Suprapubic skin (tissue), 3 donors: Measurements from ENCODE around the gene RPL7L1.
"Not testable (repeated sequence)": the region's sequence is repeated elsewhere in the genome, so short reads cannot be mapped to it uniquely, and the experiment has no call there.

Experiments
- CTCF ChIP-seq, 2 donors: fragments of 200-600 bp in 1 of 2; fragments of 450-650 bp in 1 of 2; sonication (generic) in 1 of 2; IDR thresholded peaks; one replicate each; pipeline ENCODE4 v1.5.1; 2016 to 2019; ENCODE audit warnings: antibody characterized with exemption in 2 of 2, mild to moderate bottlenecking in 1 of 2, moderate library complexity in 1 of 2
- POLR2AphosphoS5 ChIP-seq, 3 donors: sonication (generic); formaldehyde crosslinking; IDR thresholded peaks; one replicate each; pipeline ENCODE4 v1.6.1; 2017; ENCODE audit warnings: antibody characterized with exemption in 3 of 3

DNA sequence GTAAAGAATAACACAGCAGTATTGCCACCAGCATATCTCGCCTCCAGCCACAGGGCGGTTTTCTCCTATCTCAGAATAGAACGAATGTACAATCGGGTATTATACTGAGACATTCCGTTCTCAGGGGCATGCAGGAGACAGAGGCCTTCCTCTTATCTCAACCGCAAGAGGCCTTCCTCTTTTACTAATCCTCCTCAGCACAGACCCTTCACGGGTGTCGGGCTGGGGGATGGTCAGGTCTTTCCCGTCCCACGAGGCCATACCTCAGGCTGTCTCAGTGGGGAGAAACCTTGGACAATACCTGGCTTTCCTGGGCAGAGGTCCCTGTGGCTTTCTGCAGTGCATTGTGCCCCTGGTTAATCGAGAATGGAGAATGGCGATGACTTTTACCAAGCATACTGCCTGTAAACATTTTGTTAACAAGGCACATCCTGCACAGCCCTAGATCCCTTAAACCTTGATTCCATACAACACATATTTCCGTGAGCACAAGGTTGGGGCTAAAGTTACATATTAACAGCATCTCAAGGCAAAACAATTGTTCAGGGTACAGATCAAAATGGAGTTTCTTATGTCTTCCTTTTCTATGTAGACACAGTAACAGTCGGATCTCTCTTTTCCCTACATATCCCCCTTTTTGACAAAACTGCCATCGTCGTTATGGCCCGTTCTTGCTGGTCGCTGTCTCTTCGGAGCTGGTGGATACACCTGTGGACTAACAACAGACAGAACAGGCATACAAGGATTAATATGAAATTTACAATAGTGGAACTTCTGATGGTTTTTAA is 14.8 kb downstream of the RPL7L1 start:
- TF ChIP-seq CTCF, POLR2AphosphoS5 (IDR thresholded peaks at IDR 0.05): not testable (repeated sequence)
